GM18499 (cell line): ENCODE results near the gene GPR146.
"Not testable (repeated sequence)": the region's sequence is repeated elsewhere in the genome, so short reads cannot be mapped to it uniquely, and the experiment has no call there.

Experiments used
- ATAC-seq: cut with Tn5 transposase; IDR thresholded peaks from one replicate; pipeline ENCODE4 v1.9.1; 2021; ENCODE audit warnings: moderate number of reproducible peaks; ENCODE audit not compliant: insufficient read depth, unreplicated experiment

The GPR146 gene

GRCh38 chr7:1024876-1025742, 19.2 kb upstream of the GPR146 start:
- no peak for ATAC-seq

- ATAC-seq: no peak
These were observed 18.4 kb upstream of the GPR146 start for GRCh38 chr7:1025743-1026581.

- ATAC-seq: no peak
These were observed 17.6 kb upstream of the GPR146 start for GRCh38 chr7:1026721-1027161.

- no peak for ATAC-seq
These were observed 16.9 kb upstream of the GPR146 start for GRCh38 chr7:1027242-1028043.

GRCh38 chr7:1028044-1028770, 16.1 kb upstream of the GPR146 start:
- no peak for ATAC-seq

GRCh38 chr7:1028775-1029636, 15.3 kb upstream of the GPR146 start:
- no peak for ATAC-seq

GRCh38 chr7:1029637-1030443, 14.5 kb upstream of the GPR146 start:
- ATAC-seq: no peak

GRCh38 chr7:1030444-1031070, 13.8 kb upstream of the GPR146 start:
- no peak for ATAC-seq

- ATAC-seq: no peak
These were observed 12.5 kb upstream of the GPR146 start for GRCh38 chr7:1031716-1032455.

- ATAC-seq: no peak
These were observed 11.7 kb upstream of the GPR146 start for GRCh38 chr7:1032536-1033181.

- no peak for ATAC-seq
These were observed 10.7 kb upstream of the GPR146 start for GRCh38 chr7:1033546-1034145.

- ATAC-seq: not testable (repeated sequence)
These were observed 9.6 kb upstream of the GPR146 start for GRCh38 chr7:1034769-1035168.

- not testable (repeated sequence) for ATAC-seq
These were observed 8.0 kb upstream of the GPR146 start for GRCh38 chr7:1036164-1036928.

- not testable (repeated sequence) for ATAC-seq
These were observed 4.1 kb upstream of the GPR146 start for GRCh38 chr7:1040233-1040632.

GRCh38 chr7:1040790-1041189, 3.6 kb upstream of the GPR146 start:
- no peak for ATAC-seq
